ENCODE data around the gene SLC2A6. TPM values are rescaled to one million over a fixed set of nuclear protein-coding genes. Genes with fewer than 3 reads are reported as not detected.

The SLC2A6 gene
- total RNA-seq, 1 experiment from 2014 or later: 20.5 TPM

DNA sequence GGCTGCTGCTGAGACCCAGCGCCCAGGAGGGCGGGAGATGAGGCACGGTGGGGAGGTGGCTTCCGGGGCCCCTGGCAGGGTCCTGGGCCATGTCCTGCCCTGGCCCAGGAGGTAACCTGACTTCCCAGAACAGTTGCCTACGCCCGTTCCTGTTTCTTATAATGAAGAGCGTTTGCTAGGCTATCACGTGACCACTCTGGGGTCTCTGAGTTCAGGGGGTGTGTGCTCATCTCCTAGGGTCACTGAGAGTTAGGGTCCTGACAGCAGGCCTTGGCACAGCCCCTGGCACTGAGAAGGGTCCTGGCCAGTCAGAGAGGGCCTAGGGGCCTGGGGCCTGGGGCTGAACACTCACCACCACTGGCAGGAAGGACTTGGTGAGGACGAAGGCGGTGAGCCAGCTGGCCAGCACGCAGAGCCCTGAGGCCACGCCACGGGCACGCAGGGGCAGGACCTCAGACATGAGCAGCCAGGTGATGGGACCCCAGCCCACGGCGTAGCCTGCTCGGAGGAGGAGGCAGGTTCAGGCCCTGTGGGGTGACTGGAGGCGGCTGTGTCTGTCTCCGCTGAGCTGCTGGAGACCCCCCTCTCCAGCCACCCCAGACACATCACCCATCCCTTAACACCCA lies 6.0 kb downstream of the SLC2A6 start:
- TF ChIP-seq EZH2phosphoT487 (IDR thresholded peaks at IDR 0.05; ENCODE audit: borderline replicate concordance, low read length): no peak
- no peak for TF ChIP-seq EZH2 (IDR thresholded peaks at IDR 0.05; ENCODE audit: low read length, unreplicated experiment)
- no peak for TF ChIP-seq CTCF (conservative IDR thresholded peaks at IDR 0.05; ENCODE audit: low read depth, low read length)
- Histone ChIP-seq H3K36me3 (ENCODE audit: low read depth, low read length) (no peaks in the 10 kb centered on the region; the same call in 1 of the 2 replicates), H3K4me2 (ENCODE audit: low read length) (no peak overlapping the region), H3K27ac (ENCODE audit: low read length) (no peak overlapping the region), H3K4me3 (ENCODE audit: low read length) (no peak overlapping the region), H3K9me2 (replicated peaks; ENCODE audit: low read length) (no peaks in the 10 kb centered on the region), H3K9me3 (ENCODE audit: low read length) (no peaks in the 10 kb centered on the region), H2AFZ (ENCODE audit: low read length) (no peak overlapping the region), H3F3A (ENCODE audit: low read length, unreplicated experiment) (no peaks in the 10 kb centered on the region), H3K4me1 (ENCODE audit: insufficient read depth, low read length) (peaks cover 3% of the 10 kb centered on the region), H3K9ac (ENCODE audit: low read length) (no peak overlapping the region), H4K20me1 (ENCODE audit: low read length) (no peaks in the 10 kb centered on the region), H3K79me2 (ENCODE audit: low read length) (peaks cover 2% of the 10 kb centered on the region; the same call in 1 of the 2 replicates), H3K27me3 (ENCODE audit: low read length) (no peaks in the 10 kb centered on the region)
- intact Hi-C loops (cut with micrococcal nuclease): no loop called here
- ChIA-PET CTCF (no interaction called here), POLR2A (ENCODE audit: unreplicated experiment) (no interaction called here)
- DNase-seq: no peak
- no peak for ATAC-seq
- no TSS peak for BruUV-seq (replicated peaks)

DNA sequence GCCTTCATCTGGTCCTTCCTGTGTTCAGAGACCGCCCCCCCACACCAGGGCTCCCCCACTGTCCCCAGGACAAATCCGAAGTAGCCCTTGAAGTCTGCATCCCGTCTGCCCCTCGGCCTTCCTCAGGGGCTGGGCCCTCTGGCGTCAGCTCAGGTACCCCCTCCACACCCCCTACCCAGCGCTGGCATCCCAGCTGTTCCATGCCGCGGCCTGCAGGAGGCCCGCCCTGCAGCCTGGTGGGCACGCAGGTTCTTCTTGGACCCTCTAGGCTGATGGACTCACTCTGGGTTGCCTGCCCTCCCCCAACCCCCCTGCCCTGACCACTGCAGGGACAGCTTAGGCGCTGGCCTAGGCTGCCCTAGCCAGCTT lies 6.6 kb downstream of the SLC2A6 start:
- no peak for DNase-seq
- no peak for ATAC-seq
- POLR2A ChIA-PET (ENCODE audit: unreplicated experiment): no interaction called here
- TF ChIP-seq EZH2phosphoT487 (IDR thresholded peaks at IDR 0.05; ENCODE audit: borderline replicate concordance, low read length): no peak
- TF ChIP-seq EZH2 (IDR thresholded peaks at IDR 0.05; ENCODE audit: low read length, unreplicated experiment): no peak
- no peak for TF ChIP-seq CTCF (conservative IDR thresholded peaks at IDR 0.05; ENCODE audit: low read depth, low read length)
- Histone ChIP-seq H2AFZ (ENCODE audit: low read length) (no peak overlapping the region), H3K9ac (ENCODE audit: low read length) (no peak overlapping the region), H3K4me2 (ENCODE audit: low read length) (no peak overlapping the region), H3K79me2 (ENCODE audit: low read length) (no peaks in the 10 kb centered on the region), H3K9me2 (replicated peaks; ENCODE audit: low read length) (no peaks in the 10 kb centered on the region), H3K27ac (ENCODE audit: low read length) (no peak overlapping the region), H3K9me3 (ENCODE audit: low read length) (no peaks in the 10 kb centered on the region), H3F3A (ENCODE audit: low read length, unreplicated experiment) (no peaks in the 10 kb centered on the region), H3K4me3 (ENCODE audit: low read length) (no peak overlapping the region), H3K4me1 (ENCODE audit: insufficient read depth, low read length) (no peaks in the 10 kb centered on the region), H3K36me3 (ENCODE audit: low read depth, low read length) (no peaks in the 10 kb centered on the region; the same call in 1 of the 2 replicates), H3K27me3 (ENCODE audit: low read length) (no peaks in the 10 kb centered on the region), H4K20me1 (ENCODE audit: low read length) (no peaks in the 10 kb centered on the region)
- CTCF ChIA-PET: no interaction called here
- BruUV-seq (replicated peaks): no TSS peak
- intact Hi-C loops (cut with micrococcal nuclease): no loop called here

DNA sequence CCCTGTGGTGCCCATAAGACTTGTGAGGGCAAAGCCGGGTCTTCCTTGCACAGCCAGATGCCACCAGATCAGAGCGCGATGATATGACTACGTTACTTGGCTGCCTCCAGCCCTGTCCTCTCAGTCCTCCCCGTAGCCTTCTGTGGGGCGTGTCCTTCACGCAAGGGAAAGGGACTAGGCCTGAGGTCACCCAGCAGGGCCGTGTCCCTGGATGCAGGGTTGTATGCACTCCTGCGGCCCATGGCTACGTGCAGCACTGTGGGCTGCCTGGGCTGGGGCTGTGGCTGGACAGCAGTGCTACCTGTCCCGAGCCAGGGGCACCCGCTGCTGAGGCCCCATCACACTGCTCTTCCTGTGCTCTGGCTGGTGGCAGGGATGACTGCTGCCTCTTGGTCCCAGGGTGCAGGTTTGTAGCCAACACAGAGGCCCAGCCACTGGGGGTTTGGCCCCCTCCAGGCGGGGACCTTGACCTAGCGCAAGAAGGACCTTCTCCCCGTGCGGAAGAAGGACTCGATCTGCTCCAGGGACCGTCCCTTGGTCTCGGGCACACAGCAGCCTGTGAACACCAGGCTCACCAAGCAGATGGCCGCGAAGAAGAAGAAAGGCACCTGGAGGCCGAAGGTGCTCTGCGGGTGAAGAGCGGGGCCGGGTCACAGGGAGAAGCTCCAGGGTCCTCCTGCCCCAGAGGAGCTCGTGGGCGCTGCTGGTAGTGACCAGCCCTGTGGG lies 7.2 kb downstream of the SLC2A6 start:
- intact Hi-C loops (cut with micrococcal nuclease): no loop called here
- Histone ChIP-seq H2AFZ (ENCODE audit: low read length) (no peak overlapping the region), H3K9me2 (replicated peaks; ENCODE audit: low read length) (no peaks in the 10 kb centered on the region), H3K4me2 (ENCODE audit: low read length) (no peak overlapping the region), H3K9me3 (ENCODE audit: low read length) (no peaks in the 10 kb centered on the region), H3K36me3 (ENCODE audit: low read depth, low read length) (no peaks in the 10 kb centered on the region; the same call in 1 of the 2 replicates), H4K20me1 (ENCODE audit: low read length) (no peaks in the 10 kb centered on the region), H3K4me1 (ENCODE audit: insufficient read depth, low read length) (no peaks in the 10 kb centered on the region), H3K9ac (ENCODE audit: low read length) (no peak overlapping the region), H3K27me3 (ENCODE audit: low read length) (no peaks in the 10 kb centered on the region), H3K27ac (ENCODE audit: low read length) (no peak overlapping the region), H3K4me3 (ENCODE audit: low read length) (no peak overlapping the region), H3F3A (ENCODE audit: low read length, unreplicated experiment) (no peaks in the 10 kb centered on the region), H3K79me2 (ENCODE audit: low read length) (no peaks in the 10 kb centered on the region)
- DNase-seq: no peak
- BruUV-seq (replicated peaks): no TSS peak
- no peak for TF ChIP-seq EZH2 (IDR thresholded peaks at IDR 0.05; ENCODE audit: low read length, unreplicated experiment)
- TF ChIP-seq EZH2phosphoT487 (IDR thresholded peaks at IDR 0.05; ENCODE audit: borderline replicate concordance, low read length): no peak
- TF ChIP-seq CTCF (conservative IDR thresholded peaks at IDR 0.05; ENCODE audit: low read depth, low read length): no peak
- POLR2A ChIA-PET (ENCODE audit: unreplicated experiment): no interaction called here
- CTCF ChIA-PET: no interaction called here
- ATAC-seq: no peak; the same call in 1 of the 2 replicates

Measured in PC-3 (cell line).